Uterus (tissue), 4 donors: ENCODE results near the gene TMC6. TPM values are rescaled to one million over a fixed set of nuclear protein-coding genes. Genes with fewer than 3 reads are reported as not detected.

Experiments
- DNase-seq, 2 donors: peaks; one replicate each; pipeline ENCODE4 v3.0.0-alpha.2; 2019 to 2020
- H3K27ac ChIP-seq, 2 donors: fragments of 200-600 bp; sonication (generic); 1 replicate in 1 of 2; 2 replicates in 1 of 2; pipeline ENCODE4 v1.5.1; 2016 to 2018
- H3K27me3 ChIP-seq, 2 donors: fragments of 200-600 bp; sonication (generic); one replicate each; pipeline ENCODE4 v1.5.1; 2018 to 2019; ENCODE audit warnings: control low read depth in 1 of 2
- H3K36me3 ChIP-seq, 2 donors: fragments of 200-600 bp; sonication (generic); one replicate each; pipeline ENCODE4 v1.5.1; 2019; ENCODE audit warnings: control low read depth in 1 of 2
- H3K4me1 ChIP-seq, 2 donors: fragments of 200-600 bp; sonication (generic); one replicate each; pipeline ENCODE4 v1.5.1; 2018 to 2019; ENCODE audit warnings: control low read depth in 1 of 2
- H3K4me3 ChIP-seq, 2 donors: fragments of 200-600 bp; sonication (generic); 1 replicate in 1 of 2; 2 replicates in 1 of 2; pipeline ENCODE4 v1.5.1; 2018 to 2019; ENCODE audit warnings: mild to moderate bottlenecking in 1 of 2
- H3K9me3 ChIP-seq, 2 donors: fragments of 200-600 bp; sonication (generic); one replicate each; pipeline ENCODE4 v1.5.1; 2019; ENCODE audit warnings: control low read depth in 1 of 2
- CTCF ChIP-seq, 4 experiments: fragments of 200-600 bp in 2 of 4; fragments of 450-650 bp in 2 of 4; sonication (generic) in 2 of 4; IDR thresholded peaks; one replicate each; pipeline ENCODE4 v1.5.1; 2016 to 2019; ENCODE audit warnings: antibody characterized with exemption in 4 of 4, mild to moderate bottlenecking in 2 of 4, moderate library complexity in 1 of 4
- POLR2A ChIP-seq, 2 donors: fragments of 450-650 bp; IDR thresholded peaks; one replicate each; pipeline ENCODE4 v1.6.1; 2016; ENCODE audit warnings: antibody characterized with exemption in 2 of 2, mild to moderate bottlenecking in 1 of 2, moderate library complexity in 1 of 2
- intact Hi-C: fragments of 100-400 bp; cut with DNase I; formaldehyde crosslinking; loops from one replicate; pipeline ENCODE4 v1.15.1; 2023; ENCODE audit warnings: low total_unique reads
- total RNA-seq, 4 donors: library from RNA; depleted of rRNA in 3 of 4; stranded (reverse); fragments of >200 nt in 3 of 4; gene quantifications; one replicate each; pipeline versions ENCODE4 v1.1.0 to v1.2.4, GENCODE V29; 2014 to 2023
- donor health status: DM: yes; HTN: yes; CAD: no.

Gene TMC6
- total RNA-seq, 4 donors from 2014 or later = 8.2 to 56.1 (median 16.1) TPM

GRCh38 chr17:78105101-78105500 is 23.5 kb downstream of the TMC6 start:
- DNase-seq = no peak
- TF ChIP-seq POLR2A (IDR thresholded peaks at IDR 0.05) (no peak), CTCF (IDR thresholded peaks at IDR 0.05) (no peak)

GRCh38 chr17:78104540-78104941 is 24.0 kb downstream of the TMC6 start:
- no peak for DNase-seq
- Histone ChIP-seq H3K4me3 (no peak overlapping the region), H3K9me3 (no peaks in the 10 kb centered on the region), H3K27ac (no peak overlapping the region), H3K36me3 (no peaks in the 10 kb centered on the region), H3K27me3 (no peaks in the 10 kb centered on the region), H3K4me1 (no peaks in the 10 kb centered on the region)
- TF ChIP-seq POLR2A (IDR thresholded peaks at IDR 0.05) (no peak), CTCF (IDR thresholded peaks at IDR 0.05) (no peak)
- intact Hi-C loops = no loop called here

More at GRCh38 chr17:78105101-78105500, 23.5 kb downstream of the TMC6 start:
- no peaks in the 10 kb centered on the region for H3K27me3 ChIP-seq
- H3K4me1 ChIP-seq = no peaks in the 10 kb centered on the region
- H3K4me3 ChIP-seq = no peak overlapping the region
- no peaks in the 10 kb centered on the region for H3K36me3 ChIP-seq
- intact Hi-C loops = no loop called here
- no peak overlapping the region for H3K27ac ChIP-seq
- H3K9me3 ChIP-seq = no peaks in the 10 kb centered on the region

- Histone ChIP-seq H3K4me1 (no peaks in the 10 kb centered on the region), H3K27me3 (no peaks in the 10 kb centered on the region), H3K4me3 (no peak overlapping the region), H3K9me3 (no peaks in the 10 kb centered on the region), H3K27ac (no peak overlapping the region), H3K36me3 (no peaks in the 10 kb centered on the region)
- TF ChIP-seq POLR2A (IDR thresholded peaks at IDR 0.05) = no peak
- TF ChIP-seq CTCF (IDR thresholded peaks at IDR 0.05) = no peak
- intact Hi-C loops = no loop called here
- no peak for DNase-seq
Observed at GRCh38 chr17:78103311-78103710, 25.2 kb downstream of the TMC6 start.

- H3K27me3 ChIP-seq = no peaks in the 10 kb centered on the region
- H3K4me3 ChIP-seq = no peak overlapping the region
- no peaks in the 10 kb centered on the region for H3K36me3 ChIP-seq
- DNase-seq = no peak
- intact Hi-C loops = no loop called here
- TF ChIP-seq CTCF (IDR thresholded peaks at IDR 0.05) = no peak
- no peak for TF ChIP-seq POLR2A (IDR thresholded peaks at IDR 0.05)
- no peaks in the 10 kb centered on the region for H3K4me1 ChIP-seq
- no peak overlapping the region for H3K27ac ChIP-seq
- no peaks in the 10 kb centered on the region for H3K9me3 ChIP-seq
Observed at GRCh38 chr17:78101542-78101941, 27.0 kb downstream of the TMC6 start.

- intact Hi-C loops = no loop called here
- no peak overlapping the region for H3K27ac ChIP-seq
- no peak overlapping the region for H3K4me3 ChIP-seq
- no peaks in the 10 kb centered on the region for H3K4me1 ChIP-seq
- H3K9me3 ChIP-seq = no peaks in the 10 kb centered on the region
- TF ChIP-seq POLR2A (IDR thresholded peaks at IDR 0.05) (no peak), CTCF (IDR thresholded peaks at IDR 0.05) (no peak)
- H3K27me3 ChIP-seq = no peaks in the 10 kb centered on the region
- no peaks in the 10 kb centered on the region for H3K36me3 ChIP-seq
- DNase-seq = no peak
Observed at GRCh38 chr17:78101112-78101511, 27.4 kb downstream of the TMC6 start.
